Lower leg skin (tissue), 3 donors: ENCODE data around the gene TSC2.
"Not testable (repeated sequence)": the region's sequence is repeated elsewhere in the genome, so short reads cannot be mapped to it uniquely, and the experiment has no call there.

Source experiments
- POLR2A ChIP-seq, 2 donors: fragments of 450-650 bp; IDR thresholded peaks; one replicate each; pipeline ENCODE4 v1.6.1; 2016 to 2017; ENCODE audit warnings: antibody characterized with exemption in 2 of 2, mild to moderate bottlenecking in 1 of 2, moderate library complexity in 1 of 2
- TF ChIP-seq, protein P1 (sequence below), 3 donors: fragments of 450-650 bp; IDR thresholded peaks; one replicate each; pipeline ENCODE4 v1.5.1; 2016; ENCODE audit warnings: antibody characterized with exemption in 3 of 3, mild to moderate bottlenecking in 3 of 3, moderate library complexity in 2 of 3

GRCh38 chr16:2109271-2109580, 61.4 kb downstream of the TSC2 start:
- TF ChIP-seq, protein P1, sequence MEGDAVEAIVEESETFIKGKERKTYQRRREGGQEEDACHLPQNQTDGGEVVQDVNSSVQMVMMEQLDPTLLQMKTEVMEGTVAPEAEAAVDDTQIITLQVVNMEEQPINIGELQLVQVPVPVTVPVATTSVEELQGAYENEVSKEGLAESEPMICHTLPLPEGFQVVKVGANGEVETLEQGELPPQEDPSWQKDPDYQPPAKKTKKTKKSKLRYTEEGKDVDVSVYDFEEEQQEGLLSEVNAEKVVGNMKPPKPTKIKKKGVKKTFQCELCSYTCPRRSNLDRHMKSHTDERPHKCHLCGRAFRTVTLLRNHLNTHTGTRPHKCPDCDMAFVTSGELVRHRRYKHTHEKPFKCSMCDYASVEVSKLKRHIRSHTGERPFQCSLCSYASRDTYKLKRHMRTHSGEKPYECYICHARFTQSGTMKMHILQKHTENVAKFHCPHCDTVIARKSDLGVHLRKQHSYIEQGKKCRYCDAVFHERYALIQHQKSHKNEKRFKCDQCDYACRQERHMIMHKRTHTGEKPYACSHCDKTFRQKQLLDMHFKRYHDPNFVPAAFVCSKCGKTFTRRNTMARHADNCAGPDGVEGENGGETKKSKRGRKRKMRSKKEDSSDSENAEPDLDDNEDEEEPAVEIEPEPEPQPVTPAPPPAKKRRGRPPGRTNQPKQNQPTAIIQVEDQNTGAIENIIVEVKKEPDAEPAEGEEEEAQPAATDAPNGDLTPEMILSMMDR (IDR thresholded peaks at IDR 0.05): not testable (repeated sequence)
- not testable (repeated sequence) for TF ChIP-seq POLR2A (IDR thresholded peaks at IDR 0.05)
